DND-41 (cell line): Measurements from ENCODE around the gene ADK.
"Not testable (repeated sequence)": the region's sequence is repeated elsewhere in the genome, so short reads cannot be mapped to it uniquely, and the experiment has no call there.

Source experiments
- ATAC-seq: fragments of 200-7000 bp; cut with Tn5 transposase; 3 replicates; pipeline ENCODE4 v1.9.1; 2021; ENCODE audit warnings: low read depth; ENCODE audit not compliant: insufficient read depth
- DNase-seq: peaks from one replicate; pipeline ENCODE4 v3.0.0-alpha.2; 2020
- H2AFZ ChIP-seq: 2 replicates; pipeline ENCODE4 v1.6.0; 2012; ENCODE audit warnings: low read depth, low read length
- H3K27ac ChIP-seq: 2 replicates; pipeline ENCODE4 v1.5.1; 2012; ENCODE audit warnings: low read length, inconsistent platforms
- H3K27me3 ChIP-seq: fragments of 200-600 bp; sonication (generic); 2 replicates; pipeline ENCODE4 v1.6.0; 2012; ENCODE audit warnings: low read length, mild to moderate bottlenecking, inconsistent platforms; ENCODE audit not compliant: insufficient read depth, poor library complexity
- H3K36me3 ChIP-seq: 2 replicates; pipeline ENCODE4 v1.5.1; 2012; ENCODE audit warnings: low read length, inconsistent platforms; ENCODE audit not compliant: insufficient read depth
- H3K4me1 ChIP-seq: 2 replicates; pipeline ENCODE4 v1.5.1; 2012; ENCODE audit warnings: mild to moderate bottlenecking, low read length; ENCODE audit not compliant: insufficient read depth
- H3K4me2 ChIP-seq: 2 replicates; pipeline ENCODE4 v1.6.0; 2012; ENCODE audit warnings: mild to moderate bottlenecking, moderate library complexity, low read length, inconsistent platforms; ENCODE audit not compliant: insufficient read depth
- H3K4me3 ChIP-seq, 2 experiments: fragments of 200-600 bp in 1 of 2; shearing (Covaris generic) in 1 of 2; 2 replicates each; pipeline ENCODE4 v1.5.1; 2012 to 2016; ENCODE audit warnings: inconsistent platforms in 2 of 2, low read length in 2 of 2, mild to moderate bottlenecking in 2 of 2, low read depth in 1 of 2, moderate library complexity in 1 of 2
- H3K79me2 ChIP-seq: 2 replicates; pipeline ENCODE4 v1.6.0; 2012; ENCODE audit warnings: low read length, inconsistent platforms; ENCODE audit not compliant: insufficient read depth
- H3K9ac ChIP-seq: 2 replicates; pipeline ENCODE4 v1.6.0; 2012; ENCODE audit warnings: low read depth, mild to moderate bottlenecking, inconsistent platforms, low read length, moderate library complexity
- H3K9me3 ChIP-seq: 2 replicates; pipeline ENCODE4 v1.5.1; 2012; ENCODE audit warnings: low read length, moderate library complexity, mild to moderate bottlenecking, inconsistent platforms; ENCODE audit not compliant: insufficient read depth, severe bottlenecking
- H4K20me1 ChIP-seq: 2 replicates; pipeline ENCODE4 v1.6.0; 2012; ENCODE audit warnings: low read length; ENCODE audit not compliant: insufficient read depth
- CTCF ChIP-seq: IDR thresholded peaks from 2 replicates; pipeline ENCODE4 v1.5.1; 2012; ENCODE audit warnings: borderline replicate concordance, low read length, moderate library complexity, mild to moderate bottlenecking; ENCODE audit not compliant: poor library complexity, severe bottlenecking; ENCODE audit errors: extremely low read depth
- EZH2 ChIP-seq: IDR thresholded peaks from 3 replicates; pipeline ENCODE4 v1.6.1; 2012; ENCODE audit warnings: borderline replicate concordance, low read depth, mild to moderate bottlenecking, moderate library complexity, low read length, inconsistent platforms; ENCODE audit not compliant: severe bottlenecking

Gene ADK

GRCh38 chr10:74453169-74453568 is 302.1 kb downstream of the ADK start:
- H3K79me2 ChIP-seq: no peaks in the 10 kb centered on the region
- TF ChIP-seq CTCF (no peak), EZH2 (no peak)
- H3K36me3 ChIP-seq: no peaks in the 10 kb centered on the region; the same call in 1 of the 2 replicates
- ATAC-seq (no peak), DNase-seq (no peak)
- no peak overlapping the region for H2AFZ ChIP-seq
- H3K9me3 ChIP-seq: no peaks in the 10 kb centered on the region
- H3K4me1 ChIP-seq: no peaks in the 10 kb centered on the region
- H3K27me3 ChIP-seq: no peaks in the 10 kb centered on the region
- H3K27ac ChIP-seq: no peak overlapping the region
- H3K9ac ChIP-seq: no peak overlapping the region
- H3K4me2 ChIP-seq: no peak overlapping the region
- H4K20me1 ChIP-seq: no peaks in the 10 kb centered on the region
- no peak overlapping the region for H3K4me3 ChIP-seq

GRCh38 chr10:74457478-74457877 is 306.5 kb downstream of the ADK start:
- H2AFZ ChIP-seq, H3K4me3 ChIP-seq, DNase-seq, H3K9me3 ChIP-seq, H4K20me1 ChIP-seq, H3K4me2 ChIP-seq, H3K36me3 ChIP-seq, H3K4me1 ChIP-seq, H3K79me2 ChIP-seq, H3K27ac ChIP-seq, H3K9ac ChIP-seq, H3K27me3 ChIP-seq, ATAC-seq: not testable (repeated sequence)

GRCh38 chr10:74460812-74461211 is 309.8 kb downstream of the ADK start:
- DNase-seq (no peak), ATAC-seq (no peak)
- Histone ChIP-seq H3K27me3 (no peaks in the 10 kb centered on the region), H3K4me3 (no peak overlapping the region), H3K79me2 (no peaks in the 10 kb centered on the region), H3K9me3 (no peaks in the 10 kb centered on the region), H4K20me1 (no peaks in the 10 kb centered on the region), H3K4me1 (no peaks in the 10 kb centered on the region), H3K4me2 (no peak overlapping the region), H3K27ac (no peak overlapping the region), H2AFZ (no peak overlapping the region), H3K36me3 (no peaks in the 10 kb centered on the region), H3K9ac (no peak overlapping the region)
- TF ChIP-seq CTCF (no peak), EZH2 (no peak)

GRCh38 chr10:74474022-74474713 is 323.1 kb downstream of the ADK start:
- no peak for ATAC-seq
- H3K9ac ChIP-seq: no peak overlapping the region
- no peak for TF ChIP-seq CTCF
- no peaks in the 10 kb centered on the region for H3K36me3 ChIP-seq
- H3K4me1 ChIP-seq: no peaks in the 10 kb centered on the region
- no peak overlapping the region for H3K27ac ChIP-seq
- no peaks in the 10 kb centered on the region for H4K20me1 ChIP-seq
- H3K79me2 ChIP-seq: no peaks in the 10 kb centered on the region
- H3K27me3 ChIP-seq: no peaks in the 10 kb centered on the region
- no peaks in the 10 kb centered on the region for H3K9me3 ChIP-seq
- H3K4me3 ChIP-seq: no peak overlapping the region
- DNase-seq: no peak
- H2AFZ ChIP-seq: no peak overlapping the region
- H3K4me2 ChIP-seq: no peak overlapping the region

GRCh38 chr10:74476162-74476706 is 325.2 kb downstream of the ADK start:
- not testable (repeated sequence) for H3K79me2 ChIP-seq, H3K9me3 ChIP-seq, H3K36me3 ChIP-seq, H3K27me3 ChIP-seq, H3K4me2 ChIP-seq, ATAC-seq, H3K9ac ChIP-seq, H4K20me1 ChIP-seq, H3K4me1 ChIP-seq, H2AFZ ChIP-seq, H3K27ac ChIP-seq, DNase-seq, H3K4me3 ChIP-seq
